ENCODE measurements around the gene FLNC. TPM values are rescaled to one million over a fixed set of nuclear protein-coding genes. Genes with fewer than 3 reads are reported as not detected.

FLNC gene
- total and polyA plus RNA-seq, 10 donors: 0.21 to 1.8 (median 0.66) TPM

- no peaks in the 10 kb centered on the region for H3K9me3 ChIP-seq
- 11 to 25% (median 15%) methylated on average over 15 to 22 of the region's 22 CpGs for WGBS, 5 donors
- no peak overlapping the region for H3K4me3 ChIP-seq
- intact Hi-C loops (cut with DNase I; ENCODE audit: low total_unique reads): no loop called here
- peaks cover 4 to 67% (median 48%) of the 10 kb centered on the region in 7 donors for H3K27me3 ChIP-seq (replicated peaks in 1 of 7)
- TF ChIP-seq POLR2AphosphoS5 (IDR thresholded peaks at IDR 0.05): no peak
- no peak for TF ChIP-seq CTCF (IDR thresholded peaks at IDR 0.05 in 8 of 11, conservative IDR thresholded peaks at IDR 0.05 in 3 of 11)
- no peak for TF ChIP-seq POLR2A (IDR thresholded peaks at IDR 0.05)
- H3K36me3 ChIP-seq: no peaks in the 10 kb centered on the region
- H3K4me1 ChIP-seq: peaks cover 16 to 40% (median 29%) of the 10 kb centered on the region in 6 donors
- H3K27ac ChIP-seq: no peak overlapping the region
- peak; percentile 63 for DNase-seq
Measured at GRCh38 chr7:128831994-128832879, 2.0 kb downstream of the FLNC start.

GRCh38 chr7:128832880-128833147 is 2.6 kb downstream of the FLNC start:
- intact Hi-C loops (cut with DNase I; ENCODE audit: low total_unique reads): no loop called here
- Histone ChIP-seq H3K36me3 (no peaks in the 10 kb centered on the region), H3K27ac (no peak overlapping the region), H3K4me3 (no peak overlapping the region), H3K27me3 (replicated peaks in 1 of 7) (peaks cover 4 to 61% (median 48%) of the 10 kb centered on the region in 7 donors), H3K4me1 (peaks cover 16 to 40% (median 29%) of the 10 kb centered on the region in 6 donors), H3K9me3 (no peaks in the 10 kb centered on the region)
- 26 to 43% (median 29%) methylated on average over 2 of the region's 2 CpGs for WGBS, 5 donors
- TF ChIP-seq POLR2AphosphoS5 (IDR thresholded peaks at IDR 0.05): no peak
- no peak for TF ChIP-seq POLR2A (IDR thresholded peaks at IDR 0.05)
- TF ChIP-seq CTCF (IDR thresholded peaks at IDR 0.05 in 8 of 11, conservative IDR thresholded peaks at IDR 0.05 in 3 of 11): no peak
- DNase-seq: no peak

- Histone ChIP-seq H3K9me3 (no peaks in the 10 kb centered on the region), H3K27ac (no peak overlapping the region), H3K27me3 (replicated peaks in 1 of 7) (peaks cover 4 to 56% (median 46%) of the 10 kb centered on the region in 7 donors), H3K4me1 (peaks cover 16 to 40% (median 29%) of the 10 kb centered on the region in 6 donors), H3K4me3 (no peak overlapping the region), H3K36me3 (no peaks in the 10 kb centered on the region)
- TF ChIP-seq CTCF (IDR thresholded peaks at IDR 0.05 in 8 of 11, conservative IDR thresholded peaks at IDR 0.05 in 3 of 11) (no peak), POLR2A (IDR thresholded peaks at IDR 0.05) (no peak), POLR2AphosphoS5 (IDR thresholded peaks at IDR 0.05) (no peak)
- peak; percentile 66 for DNase-seq
- intact Hi-C loops (cut with DNase I; ENCODE audit: low total_unique reads): no loop called here
- WGBS, 5 donors: 22 to 33% (median 27%) methylated on average over 12 to 13 of the region's 13 CpGs
Measured at GRCh38 chr7:128833148-128833945, 3.1 kb downstream of the FLNC start.

- H3K27ac ChIP-seq: no peak overlapping the region
- no peaks in the 10 kb centered on the region for H3K36me3 ChIP-seq
- H3K9me3 ChIP-seq: no peaks in the 10 kb centered on the region
- H3K4me3 ChIP-seq: no peak overlapping the region
- peaks cover 4 to 50% (median 40%) of the 10 kb centered on the region in 7 donors for H3K27me3 ChIP-seq (replicated peaks in 1 of 7)
- intact Hi-C loops (cut with DNase I; ENCODE audit: low total_unique reads): no loop called here
- peaks cover 16 to 40% (median 29%) of the 10 kb centered on the region in 6 donors for H3K4me1 ChIP-seq
- no peak for TF ChIP-seq POLR2AphosphoS5 (IDR thresholded peaks at IDR 0.05)
- TF ChIP-seq POLR2A (IDR thresholded peaks at IDR 0.05): no peak
- no peak for TF ChIP-seq CTCF (IDR thresholded peaks at IDR 0.05 in 8 of 11, conservative IDR thresholded peaks at IDR 0.05 in 3 of 11)
- 46 to 71% (median 65%) methylated on average over 2 to 4 of the region's 4 CpGs for WGBS, 5 donors
- no peak for DNase-seq
Measured at GRCh38 chr7:128833946-128834325, 3.7 kb downstream of the FLNC start.
